Left renal pelvis (tissue), 4 donors: ENCODE results near the gene SLX4. TPM values are rescaled to one million over a fixed set of nuclear protein-coding genes. Genes with fewer than 3 reads are reported as not detected.
"Not testable (repeated sequence)": the region's sequence is repeated elsewhere in the genome, so short reads cannot be mapped to it uniquely, and the experiment has no call there.

Experiments used
- DNase-seq, 4 donors: peaks; one replicate each; pipeline ENCODE4 v3.0.0-alpha.2; 2013; ENCODE audit warnings: low read depth in 4 of 4, low spot score in 3 of 4
- polyA plus RNA-seq, 4 donors: library from polyadenylated mRNA; unstranded; fragments of 120-200 nt; gene quantifications; one replicate each; pipeline ENCODE4 v1.2.1, GENCODE V29; 2013; ENCODE audit not compliant: insufficient read length in 4 of 4

The SLX4 gene
- polyA plus RNA-seq, 4 donors: 4.1 to 7.1 (median 5.4) TPM

DNA sequence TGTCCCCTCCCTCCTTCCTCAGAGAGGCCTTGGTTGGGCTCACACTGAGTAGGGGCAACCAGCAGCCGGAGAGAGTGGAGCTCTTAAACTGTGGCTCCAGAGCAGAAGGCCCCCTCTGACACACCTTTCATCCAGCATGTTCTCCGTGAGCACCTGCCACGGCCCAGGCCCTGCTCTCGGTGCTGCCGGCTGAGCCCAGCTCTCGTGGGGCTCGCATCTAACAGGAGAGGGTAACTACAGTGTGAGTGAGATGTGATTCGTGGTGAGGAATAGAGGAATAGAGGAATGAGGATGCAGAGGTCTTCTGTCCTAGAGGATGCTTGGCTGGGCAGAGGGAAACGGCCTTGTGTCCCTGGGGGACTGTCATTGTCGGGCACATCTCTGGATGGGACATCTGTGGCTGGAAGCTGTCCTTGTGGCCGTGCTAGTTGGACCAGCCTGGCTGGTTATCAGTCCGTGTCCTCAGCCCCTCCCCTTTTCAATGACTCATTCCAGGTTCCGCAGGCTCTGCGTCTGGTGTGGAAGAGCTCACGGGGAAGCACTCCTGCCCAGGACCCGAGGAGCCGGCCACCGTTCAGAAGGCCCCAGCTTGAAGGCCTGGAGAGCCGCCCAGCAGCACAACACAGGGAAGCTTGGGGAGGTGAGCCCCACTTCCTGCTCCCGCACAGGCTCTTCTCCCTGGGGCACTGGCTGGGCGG, 31.1 kb upstream of the SLX4 start:
- DNase-seq: no peak

- DNase-seq: no peak
These were observed 30.5 kb upstream of the SLX4 start for GRCh38 chr16:3641801-3642396.

DNA sequence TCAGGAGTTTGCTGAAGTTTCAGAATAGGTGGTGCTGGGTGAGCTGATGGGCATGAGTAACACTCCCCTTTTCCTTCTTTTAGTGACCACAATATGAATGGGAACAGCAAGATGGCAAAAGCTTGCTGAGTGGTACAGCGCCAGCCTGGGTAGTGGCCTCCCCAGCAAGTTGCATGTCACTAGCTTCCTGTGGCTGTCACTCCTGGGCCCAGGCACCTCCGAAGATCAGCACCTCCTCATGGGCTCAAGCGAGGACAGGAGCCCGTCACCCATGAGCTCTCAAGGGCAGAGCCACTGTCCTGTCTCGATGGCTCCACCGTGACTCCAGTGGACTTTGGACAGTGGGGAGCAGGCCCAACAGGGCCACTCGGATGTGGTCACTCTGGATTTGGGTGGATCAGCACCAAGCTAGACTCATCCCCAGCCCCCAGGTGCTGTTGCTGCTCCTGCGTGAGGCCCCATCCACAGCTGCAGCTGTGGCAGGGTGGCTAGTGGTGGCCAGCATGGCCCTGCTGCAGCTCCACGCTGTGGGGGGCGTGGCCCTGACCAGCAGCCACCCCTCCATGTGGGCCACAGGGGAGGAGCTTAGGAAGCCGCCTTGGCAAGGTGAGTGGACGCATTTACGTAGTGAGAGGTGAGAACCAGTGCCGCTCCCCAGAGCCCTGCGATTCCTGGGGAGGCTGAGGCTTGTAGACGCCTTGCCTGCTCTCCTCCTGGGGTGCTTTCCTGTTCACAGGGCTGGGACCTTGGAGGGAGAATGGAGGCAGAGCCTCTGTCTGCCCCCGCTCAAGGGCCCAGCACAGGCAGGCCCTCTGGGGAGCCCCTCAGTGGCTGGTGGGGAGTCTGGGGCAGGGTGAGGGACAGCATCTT, 29.5 kb upstream of the SLX4 start:
- DNase-seq: no peak

- DNase-seq: no peak
These were observed 28.8 kb upstream of the SLX4 start for GRCh38 chr16:3640207-3640606.

DNA sequence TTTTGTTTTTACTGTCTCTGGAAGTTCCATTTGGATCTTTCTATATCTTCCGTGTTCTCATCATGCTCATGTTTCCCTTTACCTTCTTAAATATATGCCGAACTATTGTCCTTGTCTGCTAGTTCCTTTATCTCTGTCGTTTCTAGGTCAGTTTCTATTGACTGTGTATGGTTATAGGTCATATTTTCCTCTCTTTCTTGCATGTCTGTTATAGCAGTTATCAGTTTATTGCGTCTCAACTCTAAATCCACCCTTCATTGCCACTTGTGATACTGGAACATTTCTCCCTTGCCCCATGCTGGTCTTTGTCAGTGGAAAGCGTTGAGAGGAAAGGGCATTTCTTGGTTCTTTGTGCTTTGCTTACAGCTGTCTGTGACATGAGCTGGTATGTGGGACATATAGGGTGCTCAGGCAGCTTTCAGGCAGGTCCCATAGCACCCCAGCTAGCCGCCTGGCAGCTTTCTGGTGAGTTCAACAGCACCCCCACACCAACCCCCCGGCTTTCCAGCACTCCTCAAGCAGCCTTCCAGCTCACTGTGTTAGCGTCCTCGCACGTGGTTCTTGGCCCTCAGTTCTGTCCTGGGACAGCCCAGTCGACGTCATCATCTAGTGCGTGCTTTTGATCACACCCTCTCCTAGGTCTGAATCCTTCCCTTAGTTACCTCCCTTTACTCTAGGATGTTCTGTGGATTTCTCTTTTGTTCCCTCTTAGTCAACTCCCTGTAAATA, 27.7 kb upstream of the SLX4 start:
- no peak for DNase-seq

- DNase-seq: no peak
These were observed 26.0 kb upstream of the SLX4 start for GRCh38 chr16:3637371-3637923.

GRCh38 chr16:3625911-3626732, 14.7 kb upstream of the SLX4 start:
- no peak for DNase-seq

GRCh38 chr16:3625331-3625730, 13.9 kb upstream of the SLX4 start:
- no peak for DNase-seq

- no peak for DNase-seq
These were observed 12.2 kb upstream of the SLX4 start for GRCh38 chr16:3623642-3624041.

- DNase-seq: no peak
These were observed 7.3 kb upstream of the SLX4 start for GRCh38 chr16:3618769-3619141.

DNA sequence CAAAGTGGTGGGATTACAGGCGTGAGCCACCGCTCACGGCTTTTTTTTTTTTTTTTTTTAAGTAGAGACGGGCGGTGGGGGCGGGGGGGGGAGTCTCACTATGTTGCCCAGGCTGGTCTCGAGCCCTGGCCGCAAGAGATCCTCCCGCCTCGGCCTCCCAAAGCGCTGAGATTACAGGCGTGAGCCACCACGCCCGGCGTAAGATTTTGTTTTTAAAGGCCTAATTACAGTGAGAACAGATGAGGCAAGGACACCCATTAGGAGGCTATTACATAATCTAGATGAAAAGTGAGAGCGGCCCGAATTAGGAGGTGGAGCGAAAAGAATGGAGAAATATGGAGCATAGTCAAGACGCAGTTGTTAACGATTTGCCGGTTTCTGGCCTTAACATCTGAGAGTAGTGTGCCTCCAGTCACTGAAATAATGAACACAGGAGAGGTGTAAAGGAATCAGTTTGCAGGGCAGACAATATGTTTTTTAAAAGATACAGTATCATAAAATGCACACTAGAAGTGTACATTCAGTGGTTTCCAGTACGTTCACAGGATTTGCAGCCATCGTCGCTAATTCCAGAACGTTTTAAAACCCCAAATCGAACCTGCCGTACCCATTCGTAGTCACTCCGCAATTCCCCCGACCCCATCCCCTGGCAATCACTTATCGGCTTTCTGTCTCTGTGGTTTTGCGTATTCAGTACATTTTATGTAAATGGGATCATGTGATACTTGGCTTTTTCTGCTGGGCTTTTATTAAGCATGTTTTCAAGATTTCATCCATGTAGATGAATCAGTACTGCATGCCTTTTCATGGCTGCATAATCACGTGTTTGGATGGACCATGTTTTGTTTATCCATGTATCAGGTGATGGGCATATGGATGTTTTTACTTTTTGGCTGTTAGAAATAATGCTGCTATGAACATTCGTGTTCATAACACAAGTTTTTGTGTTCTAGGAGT, 1.4 kb upstream of the SLX4 start:
- DNase-seq: no peak

DNA sequence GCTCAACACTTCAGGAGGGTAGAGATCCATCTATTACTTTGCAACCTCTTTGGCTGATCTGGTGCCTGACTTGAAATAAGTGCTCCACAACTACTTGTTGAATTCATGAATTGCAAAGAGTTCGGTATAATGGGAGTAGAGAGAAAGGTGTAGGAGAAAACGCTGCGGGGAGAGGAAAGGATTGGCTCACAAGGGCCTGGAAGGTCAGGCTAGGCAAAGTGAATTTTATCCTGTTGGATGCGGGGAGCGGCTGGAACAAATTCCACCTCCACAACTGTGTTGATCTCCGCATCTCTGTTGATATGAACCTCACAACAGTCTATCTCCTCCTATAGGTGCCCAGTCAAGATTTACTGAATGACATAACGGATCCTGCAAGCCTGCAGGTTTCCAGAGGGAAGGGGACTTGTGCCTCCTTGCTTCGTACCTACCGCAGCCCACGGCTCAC, 684 bp downstream of the SLX4 start:
- DNase-seq: no peak

DNA sequence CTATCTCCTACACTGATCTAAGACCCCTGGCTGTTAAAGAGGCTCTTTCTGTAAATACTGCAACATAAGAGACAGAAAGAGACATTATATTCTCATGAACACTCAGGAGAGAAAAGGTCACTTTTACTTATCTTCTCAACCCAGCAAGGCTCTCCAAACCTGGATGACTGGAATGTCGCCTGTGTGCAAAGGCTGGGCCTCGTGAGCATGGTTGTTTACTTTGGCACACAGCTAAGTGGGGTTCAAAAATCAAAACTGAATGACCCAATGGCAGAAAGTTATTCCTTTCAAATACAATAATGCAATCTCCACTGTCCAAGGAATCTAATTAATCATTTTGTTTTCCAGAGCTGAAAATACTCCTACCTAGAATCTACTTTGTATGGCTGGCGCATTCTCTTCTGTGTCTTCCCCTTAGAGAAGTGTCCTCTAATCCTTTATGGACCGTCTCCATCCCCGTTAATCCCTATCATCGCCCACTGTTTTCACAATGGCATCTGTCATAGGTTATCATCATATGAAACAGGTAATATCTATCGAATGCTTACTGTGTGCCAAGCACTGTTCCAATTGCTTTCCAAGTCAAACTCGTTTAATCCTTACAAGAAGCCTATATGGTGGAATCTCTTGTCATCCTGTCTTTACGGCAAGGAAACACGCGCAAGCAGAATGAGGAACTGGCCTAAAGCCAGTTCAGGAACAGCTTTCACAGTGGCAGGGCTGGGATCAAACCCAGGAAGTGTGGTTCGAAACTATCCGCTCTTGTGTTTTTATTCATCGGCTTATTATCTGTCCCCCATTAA, 1.3 kb downstream of the SLX4 start:
- no peak for DNase-seq

GRCh38 chr16:3608976-3609375, 2.4 kb downstream of the SLX4 start:
- DNase-seq: not testable (repeated sequence)

DNA sequence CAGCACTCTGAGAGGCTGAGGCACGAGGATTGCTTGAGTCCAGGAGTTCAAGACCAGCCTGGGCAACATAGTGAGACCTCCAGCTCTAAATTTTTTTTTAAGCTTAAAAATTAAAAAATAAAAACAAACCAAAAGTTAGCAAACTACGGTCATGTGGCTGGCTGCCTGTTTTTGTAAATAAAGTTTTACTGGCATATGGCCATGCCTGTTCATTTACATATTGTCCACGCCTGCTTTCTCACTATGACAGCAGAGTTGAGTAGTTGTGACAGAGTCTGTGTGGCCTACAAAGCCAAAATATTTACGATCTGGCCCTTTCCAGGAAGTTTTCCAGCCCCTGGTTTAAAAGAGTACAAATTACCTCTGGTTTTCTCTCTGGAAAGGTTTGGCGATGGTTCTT, 3.3 kb downstream of the SLX4 start:
- no peak for DNase-seq

GRCh38 chr16:3607634-3608033, 3.8 kb downstream of the SLX4 start:
- DNase-seq: no peak

GRCh38 chr16:3607161-3607560, 4.2 kb downstream of the SLX4 start:
- DNase-seq: no peak

GRCh38 chr16:3606441-3606840, 5.0 kb downstream of the SLX4 start:
- no peak for DNase-seq
